Erythroblast (primary cell): Measurements from ENCODE around the gene IL17D.

Experiments
- DNase-seq, 2 experiments: peaks; one replicate each; lab custom pipeline; 2025; lab: John Stamatoyannopoulos, UW
- GATA1 ChIP-seq: IDR thresholded peaks from 2 replicates; pipeline ENCODE4 v1.6.1; 2011; ENCODE audit warnings: low read depth, mild to moderate bottlenecking, control low read depth, low read length, moderate library complexity
- POLR2A ChIP-seq: IDR thresholded peaks from 2 replicates; pipeline ENCODE4 v1.6.1; 2011; ENCODE audit warnings: mild to moderate bottlenecking, low read length

IL17D gene

GRCh38 chr13:20706661-20707060 is 3.2 kb downstream of the IL17D start:
- DNase-seq: no peak
- TF ChIP-seq GATA1: no peak
- no peak for TF ChIP-seq POLR2A

DNA sequence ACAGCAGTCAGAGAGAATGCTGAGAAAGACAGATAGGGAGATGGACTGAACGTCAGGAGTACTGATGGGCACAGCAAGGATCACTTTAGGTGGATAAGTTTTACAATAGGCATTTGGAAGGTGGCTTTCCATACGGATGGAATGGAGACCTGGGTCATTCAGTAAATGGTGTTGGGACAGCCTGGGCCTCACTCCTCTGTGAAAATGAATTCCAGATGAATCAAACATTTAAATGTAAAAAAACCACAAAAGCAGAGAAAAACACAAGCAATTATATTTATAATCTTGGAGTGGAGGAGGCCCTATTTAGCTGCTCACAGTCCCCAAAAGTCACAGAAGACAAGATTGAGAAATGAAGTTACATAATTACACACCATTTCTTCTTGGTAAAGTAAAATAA is 4.7 kb downstream of the IL17D start:
- DNase-seq: no peak

DNA sequence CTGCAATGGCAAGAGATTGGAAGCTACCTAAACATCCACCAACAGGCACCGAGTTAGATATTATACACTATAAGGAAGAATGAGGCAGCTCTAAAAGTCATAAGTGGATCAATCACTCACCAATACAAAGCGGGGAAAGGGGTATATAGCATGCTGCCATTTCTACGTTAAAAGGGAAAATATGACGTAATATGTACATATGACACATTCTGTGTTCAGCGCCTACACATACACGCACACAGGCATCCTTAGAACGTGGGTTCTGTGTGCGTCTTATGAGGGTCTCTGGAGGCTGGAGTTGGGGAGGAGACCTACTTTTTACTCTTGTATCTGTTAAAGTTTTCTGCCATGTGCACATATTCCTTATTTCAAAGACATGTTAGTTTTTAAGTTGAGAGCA is 5.9 kb downstream of the IL17D start:
- TF ChIP-seq GATA1 (no peak), POLR2A (no peak)
- DNase-seq: no peak

More for the DNA sequence above, 4.7 kb downstream of the IL17D start:
- TF ChIP-seq POLR2A (no peak), GATA1 (no peak)

- DNase-seq: no peak
- TF ChIP-seq GATA1 (no peak), POLR2A (no peak)
Measured at GRCh38 chr13:20709782-20710181, 6.3 kb downstream of the IL17D start.

GRCh38 chr13:20711301-20712044 is 8.0 kb downstream of the IL17D start:
- peak; percentile 18 to 21 for DNase-seq
- TF ChIP-seq POLR2A (no peak), GATA1 (no peak)

DNA sequence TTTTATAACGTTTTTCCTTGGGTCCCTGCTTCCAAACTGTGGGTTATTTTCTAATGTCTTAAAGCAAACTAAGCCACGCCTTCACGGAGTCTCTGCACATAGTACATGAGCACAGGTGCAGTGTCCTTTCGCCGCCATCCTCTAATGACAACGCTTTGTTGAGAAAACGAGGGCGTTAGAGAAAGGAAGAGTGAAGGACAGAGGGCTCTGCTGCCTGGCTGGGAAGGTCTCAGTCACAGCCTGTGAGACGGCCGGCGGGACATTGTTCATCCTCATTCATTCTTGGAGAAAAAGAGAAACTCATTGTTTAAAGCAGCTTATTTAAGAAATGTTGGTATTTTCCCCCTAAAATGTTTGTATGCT is 9.5 kb downstream of the IL17D start:
- TF ChIP-seq POLR2A (no peak), GATA1 (no peak)

GRCh38 chr13:20713751-20714150 is 10.3 kb downstream of the IL17D start:
- TF ChIP-seq POLR2A (no peak), GATA1 (no peak)
- peak in 1 of 2 experiments; percentile 11 for DNase-seq

More for the DNA sequence above, 9.5 kb downstream of the IL17D start:
- no peak for DNase-seq

GRCh38 chr13:20714161-20714560 is 10.7 kb downstream of the IL17D start:
- TF ChIP-seq POLR2A: no peak
- no peak for TF ChIP-seq GATA1
- DNase-seq: no peak

- TF ChIP-seq GATA1: no peak
- TF ChIP-seq POLR2A: no peak
- DNase-seq: no peak
Measured at GRCh38 chr13:20714563-20715329, 11.2 kb downstream of the IL17D start.

DNA sequence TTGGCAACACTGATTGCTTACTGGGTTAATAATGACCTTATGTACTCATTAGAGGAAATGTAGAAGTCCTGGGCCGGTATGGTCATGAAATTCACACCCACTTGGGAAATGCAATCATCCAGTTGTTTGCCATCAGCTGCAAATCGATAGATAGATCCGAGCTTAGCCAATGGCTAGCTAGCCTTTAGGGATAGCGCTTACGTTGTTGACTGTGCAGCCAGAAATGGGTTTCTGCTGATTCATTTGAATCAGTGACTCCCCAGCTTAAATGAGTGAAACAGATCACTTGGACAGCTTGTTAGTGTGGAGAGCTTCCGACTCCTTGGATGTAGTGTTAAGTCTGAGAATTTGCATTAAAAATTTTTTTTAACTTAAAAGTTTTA is 11.8 kb downstream of the IL17D start:
- no peak for TF ChIP-seq POLR2A
- TF ChIP-seq GATA1: no peak
- DNase-seq: no peak

DNA sequence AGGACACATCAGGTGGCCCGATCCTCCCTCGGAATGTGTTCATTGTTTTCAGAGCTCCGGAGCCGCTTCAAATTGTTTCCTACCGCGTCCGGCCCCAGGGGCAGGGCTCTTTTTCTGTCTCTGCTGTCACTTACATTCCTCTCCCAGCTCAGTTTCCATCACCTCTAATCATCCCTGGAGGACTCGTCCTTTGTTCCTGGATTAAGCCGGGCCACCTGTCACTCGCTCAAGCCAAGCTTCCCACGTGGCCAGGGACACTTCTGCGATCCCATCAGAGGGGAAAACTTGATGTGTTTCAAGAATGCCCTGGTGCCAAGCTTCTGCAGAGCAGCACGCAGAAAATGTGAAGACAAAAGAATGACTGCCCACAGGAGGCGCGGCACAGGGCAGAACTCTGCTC is 13.5 kb downstream of the IL17D start:
- TF ChIP-seq GATA1 (no peak), POLR2A (no peak)
- no peak for DNase-seq

- TF ChIP-seq POLR2A (no peak), GATA1 (no peak)
Measured at GRCh38 chr13:20717581-20718542, 14.4 kb downstream of the IL17D start.

DNA sequence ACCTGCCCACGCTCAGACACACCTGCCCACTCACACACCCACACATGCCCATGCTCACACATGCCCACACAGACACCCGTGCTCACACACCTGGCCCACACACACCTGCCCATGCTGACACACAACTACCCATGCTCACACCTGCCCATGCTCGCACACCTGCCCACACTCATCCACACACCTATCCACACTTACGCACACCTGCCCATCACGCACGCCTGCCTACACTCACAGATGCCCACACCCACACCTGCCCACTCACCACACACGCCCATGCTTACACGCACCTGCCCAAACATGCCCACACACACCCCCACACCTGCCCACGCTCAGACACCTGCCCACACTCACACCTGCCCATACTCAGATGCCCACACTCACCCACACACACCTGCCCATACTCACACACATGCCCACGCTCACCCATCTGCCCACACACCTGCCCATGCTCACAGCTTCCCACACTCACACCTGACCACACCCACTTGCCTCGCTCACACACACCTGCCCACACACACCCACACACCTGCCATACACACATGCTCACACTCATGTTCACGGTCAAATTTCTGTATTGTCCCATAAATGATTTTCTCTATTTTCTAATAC is 15.6 kb downstream of the IL17D start:
- no peak for DNase-seq
- TF ChIP-seq POLR2A: no peak
- TF ChIP-seq GATA1: no peak

More at GRCh38 chr13:20717581-20718542, 14.4 kb downstream of the IL17D start:
- peak in 1 of 2 experiments; percentile 10 for DNase-seq

DNA sequence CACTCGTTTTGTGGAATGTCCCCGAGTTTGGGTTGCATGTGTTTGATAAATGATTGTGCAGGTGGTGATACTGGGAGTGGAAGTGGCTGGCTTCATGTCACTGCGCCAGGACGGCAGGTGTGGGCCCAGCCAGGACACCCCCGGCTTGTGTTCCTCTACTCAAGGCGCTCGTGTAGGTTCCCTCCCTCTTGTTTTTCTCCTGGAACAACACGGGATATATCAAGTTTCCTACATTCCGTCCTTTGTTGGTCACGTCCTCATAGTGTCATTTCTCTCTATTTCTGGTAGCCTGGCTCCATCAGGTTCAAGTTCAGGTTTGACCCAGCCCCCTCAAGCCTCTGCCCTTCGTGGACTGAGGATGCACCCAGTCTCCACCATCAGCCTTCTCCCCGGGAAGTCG is 16.3 kb downstream of the IL17D start:
- TF ChIP-seq GATA1 (no peak), POLR2A (no peak)

More for the DNA sequence above, 16.3 kb downstream of the IL17D start:
- no peak for DNase-seq
